Measurements from ENCODE around the gene BEST2.

- no peak for TF ChIP-seq CTCF (IDR thresholded peaks at IDR 0.05)
- no peak for TF ChIP-seq POLR2AphosphoS5 (IDR thresholded peaks at IDR 0.05)
- no peak for TF ChIP-seq POLR2A (IDR thresholded peaks at IDR 0.05)
These were observed 50.9 kb downstream of the BEST2 start for GRCh38 chr19:12802267-12803106.
